Right renal cortex interstitium (tissue), 3 donors: ENCODE results near the gene TMEM131L. TPM values are rescaled to one million over a fixed set of nuclear protein-coding genes. Genes with fewer than 3 reads are reported as not detected.
A peak's percentile ranks its signal among the peaks of the same experiment; 100 is the strongest.
"Not testable (repeated sequence)": the region's sequence is repeated elsewhere in the genome, so short reads cannot be mapped to it uniquely, and the experiment has no call there.

Experiments used
- DNase-seq, 3 donors: peaks; one replicate each; pipeline ENCODE4 v3.0.0-alpha.2; 2013; ENCODE audit warnings: low read depth in 3 of 3, low spot score in 2 of 3
- polyA plus RNA-seq, 3 donors: library from polyadenylated mRNA; unstranded; fragments of 120-200 nt; gene quantifications; one replicate each; pipeline ENCODE4 v1.2.1, GENCODE V29; 2013; ENCODE audit not compliant: insufficient read length in 3 of 3

Gene TMEM131L
- polyA plus RNA-seq, 3 donors = 24.2 to 26.6 (median 25.3) TPM

- peak in 2 of 3 donors; percentile 65 to 74 for DNase-seq
These were observed 18.0 kb upstream of the TMEM131L start for GRCh38 chr4:153448003-153448731.

- no peak for DNase-seq
These were observed 16.8 kb upstream of the TMEM131L start for GRCh38 chr4:153449338-153449737.

GRCh38 chr4:153450544-153450917 lies 15.6 kb upstream of the TMEM131L start:
- no peak for DNase-seq

- DNase-seq = not testable (repeated sequence)
These were observed 15.0 kb upstream of the TMEM131L start for GRCh38 chr4:153451145-153451544.

GRCh38 chr4:153451911-153452657 lies 14.1 kb upstream of the TMEM131L start:
- no peak for DNase-seq

GRCh38 chr4:153452658-153453378 lies 13.3 kb upstream of the TMEM131L start:
- no peak for DNase-seq

GRCh38 chr4:153453402-153453801 lies 12.8 kb upstream of the TMEM131L start:
- DNase-seq = no peak

GRCh38 chr4:153458969-153459368 lies 7.2 kb upstream of the TMEM131L start:
- no peak for DNase-seq

GRCh38 chr4:153461549-153461948 lies 4.6 kb upstream of the TMEM131L start:
- DNase-seq = not testable (repeated sequence)

- DNase-seq = no peak
These were observed 2.1 kb upstream of the TMEM131L start for GRCh38 chr4:153464068-153464467.

GRCh38 chr4:153465140-153465539 lies 1.0 kb upstream of the TMEM131L start:
- no peak for DNase-seq

- peak in 1 of 3 donors; percentile 55 for DNase-seq
These were observed 512 bp upstream of the TMEM131L start for GRCh38 chr4:153465615-153466080.

- DNase-seq = no peak
These were observed 1.1 kb downstream of the TMEM131L start for GRCh38 chr4:153466949-153467896.

- no peak for DNase-seq
These were observed 1.7 kb downstream of the TMEM131L start for GRCh38 chr4:153467897-153468262.

- no peak for DNase-seq
These were observed 2.4 kb downstream of the TMEM131L start for GRCh38 chr4:153468587-153468986.

GRCh38 chr4:153469031-153469430 lies 2.9 kb downstream of the TMEM131L start:
- no peak for DNase-seq

GRCh38 chr4:153471071-153471697 lies 5.0 kb downstream of the TMEM131L start:
- not testable (repeated sequence) for DNase-seq

- DNase-seq = no peak
These were observed 5.5 kb downstream of the TMEM131L start for GRCh38 chr4:153471698-153472093.

- DNase-seq = no peak
These were observed 6.2 kb downstream of the TMEM131L start for GRCh38 chr4:153472122-153473037.
